Stimulated activated CD4-positive, alpha-beta T cell treated with anti-CD3 and anti-CD28 coated beads, Interleukin-2, amount 100 ng/mL, for 48 hours (primary cell): ENCODE results near the gene BSN.

Experiments
- DNase-seq, 2 donors: peaks; one replicate each; pipeline ENCODE4 v3.0.0-alpha.2; 2020

The BSN gene

GRCh38 chr3:49553692-49554632, at the start of gene BSN:
Gene BSN, plus strand, starts transcription at chr3:49554477. Its CDS starts 126 bp downstream, at chr3:49554603.
- peak; percentile 82 to 88 for DNase-seq

GRCh38 chr3:49506906-49507305, 47.4 kb upstream of the BSN start:
- DNase-seq = no peak

GRCh38 chr3:49509028-49509561, 45.2 kb upstream of the BSN start:
- DNase-seq = no peak

GRCh38 chr3:49511639-49512038, 42.6 kb upstream of the BSN start:
- no peak for DNase-seq

GRCh38 chr3:49512781-49513355, 41.4 kb upstream of the BSN start:
- no peak for DNase-seq

GRCh38 chr3:49513494-49514124, 40.7 kb upstream of the BSN start:
- DNase-seq = no peak

GRCh38 chr3:49518016-49518415, 36.3 kb upstream of the BSN start:
- no peak for DNase-seq

- DNase-seq = no peak
These were observed 35.8 kb upstream of the BSN start for GRCh38 chr3:49518441-49518840.

- no peak for DNase-seq
These were observed 35.0 kb upstream of the BSN start for GRCh38 chr3:49519296-49519695.

- no peak for DNase-seq
These were observed 34.3 kb upstream of the BSN start for GRCh38 chr3:49519916-49520385.

- DNase-seq = no peak
These were observed 30.2 kb upstream of the BSN start for GRCh38 chr3:49523756-49524747.

GRCh38 chr3:49529567-49529966, 24.7 kb upstream of the BSN start:
- no peak for DNase-seq

- no peak for DNase-seq
These were observed 24.0 kb upstream of the BSN start for GRCh38 chr3:49530231-49530630.

GRCh38 chr3:49530701-49531100, 23.6 kb upstream of the BSN start:
- no peak for DNase-seq

GRCh38 chr3:49531218-49531617, 23.1 kb upstream of the BSN start:
- no peak for DNase-seq

- no peak for DNase-seq
These were observed 22.6 kb upstream of the BSN start for GRCh38 chr3:49531715-49532114.

- DNase-seq = no peak
These were observed 21.2 kb upstream of the BSN start for GRCh38 chr3:49533031-49533430.

- no peak for DNase-seq
These were observed 20.3 kb upstream of the BSN start for GRCh38 chr3:49533786-49534519.

- DNase-seq = no peak
These were observed 19.5 kb upstream of the BSN start for GRCh38 chr3:49534581-49535441.
